HUDEP-2 (cell line): ENCODE data around the gene FBLN2.
A peak's percentile ranks its signal among the peaks of the same experiment; 100 is the strongest.

ENCODE experiments used
- DNase-seq, 76 experiments: peaks; one replicate each; lab custom pipeline; 2025; ENCODE audit not compliant: unreplicated experiment in 76 of 76; lab: John Stamatoyannopoulos, UW

The FBLN2 gene

GRCh38 chr3:13617097-13617738, 68.3 kb downstream of the FBLN2 start:
- DNase-seq = no peak

- no peak for DNase-seq
These were observed 69.1 kb downstream of the FBLN2 start for GRCh38 chr3:13617981-13618380.

GRCh38 chr3:13618836-13619235, 69.9 kb downstream of the FBLN2 start:
- no peak for DNase-seq

GRCh38 chr3:13619661-13620230, 70.8 kb downstream of the FBLN2 start:
- DNase-seq = no peak

GRCh38 chr3:13620281-13620680, 71.4 kb downstream of the FBLN2 start:
- no peak for DNase-seq

- no peak for DNase-seq
These were observed 71.9 kb downstream of the FBLN2 start for GRCh38 chr3:13620776-13621365.

- DNase-seq = no peak
These were observed 72.7 kb downstream of the FBLN2 start for GRCh38 chr3:13621381-13622221.

- no peak for DNase-seq
These were observed 73.4 kb downstream of the FBLN2 start for GRCh38 chr3:13622356-13622755.

GRCh38 chr3:13623101-13623654, 74.3 kb downstream of the FBLN2 start:
- no peak for DNase-seq

- DNase-seq = no peak
These were observed 75.1 kb downstream of the FBLN2 start for GRCh38 chr3:13624021-13624420.

- DNase-seq = no peak
These were observed 75.8 kb downstream of the FBLN2 start for GRCh38 chr3:13624671-13625125.

GRCh38 chr3:13626396-13626795, 77.5 kb downstream of the FBLN2 start:
- no peak for DNase-seq

- no peak for DNase-seq
These were observed 78.1 kb downstream of the FBLN2 start for GRCh38 chr3:13626915-13627460.

- DNase-seq = peak in 3 of 76 experiments; percentile 4 to 26 (median 19)
These were observed 78.8 kb downstream of the FBLN2 start for GRCh38 chr3:13627681-13628080.

GRCh38 chr3:13628432-13628831, 79.5 kb downstream of the FBLN2 start:
- DNase-seq = no peak

GRCh38 chr3:13628841-13629551, 80.1 kb downstream of the FBLN2 start:
- DNase-seq = no peak

GRCh38 chr3:13629644-13630043, 80.7 kb downstream of the FBLN2 start:
- no peak for DNase-seq

GRCh38 chr3:13631256-13631655, 82.3 kb downstream of the FBLN2 start:
- DNase-seq = no peak

GRCh38 chr3:13633176-13633575, 84.3 kb downstream of the FBLN2 start:
- no peak for DNase-seq

GRCh38 chr3:13634151-13634550, 85.2 kb downstream of the FBLN2 start:
- no peak for DNase-seq
